ENCODE results near the gene NUCKS1.

The NUCKS1 gene

GRCh38 chr1:205719762-205720161 lies 30.2 kb downstream of the NUCKS1 start:
- H3K4me1 ChIP-seq (ENCODE audit: control insufficient read depth in 2 of 2, insufficient read depth in 1 of 2, low read depth in 1 of 2, low read length in 2 of 2) = peaks cover 0 to 2% of the 10 kb centered on the region in 2 donors
- H4K91ac ChIP-seq (ENCODE audit: low read depth, low read length, poor library complexity) = no peak overlapping the region
- no peak overlapping the region for H2BK120ac ChIP-seq (ENCODE audit: low read depth, low read length)
- H3K9ac ChIP-seq (ENCODE audit: low read depth, low read length, poor library complexity) = no peak overlapping the region
- no peak for DNase-seq (ENCODE audit: low spot score)
- H3K18ac ChIP-seq (ENCODE audit: low read length) = no peak overlapping the region
- no peak overlapping the region for H2BK15ac ChIP-seq (ENCODE audit: low read length)
- no peak overlapping the region for H3K4me3 ChIP-seq (ENCODE audit: low read length in 2 of 2)
- H3K14ac ChIP-seq (ENCODE audit: low read length) = no peak overlapping the region
- H2AFZ ChIP-seq (ENCODE audit: low read length) = no peak overlapping the region
- no peak overlapping the region for H3K23ac ChIP-seq (ENCODE audit: low read depth, low read length, poor library complexity)
- H4K8ac ChIP-seq (ENCODE audit: low read depth, low read length) = no peak overlapping the region
- no peaks in the 10 kb centered on the region for H3K9me3 ChIP-seq (replicated peaks in 1 of 2; ENCODE audit: control insufficient read depth in 2 of 2, insufficient read depth in 1 of 2, low read depth in 1 of 2, low read length in 2 of 2)
- H2BK5ac ChIP-seq (ENCODE audit: low read length) = no peak overlapping the region
- no peak overlapping the region for H2BK12ac ChIP-seq (ENCODE audit: low read length)
- H3K4ac ChIP-seq (ENCODE audit: low read length) = no peak overlapping the region
- H3K36me3 ChIP-seq (replicated peaks in 1 of 2; ENCODE audit: control insufficient read depth in 2 of 2, insufficient read depth in 2 of 2, low read length in 2 of 2) = peaks cover 28 to 99% of the 10 kb centered on the region in 2 donors
- no peaks in the 10 kb centered on the region for H3K79me1 ChIP-seq (ENCODE audit: low read depth, low read length)
- H3K27ac ChIP-seq (replicated peaks; ENCODE audit: low read length) = no peak overlapping the region
- no peaks in the 10 kb centered on the region for H3K27me3 ChIP-seq (ENCODE audit: control insufficient read depth in 3 of 3, insufficient read depth in 3 of 3, low read depth in 1 of 3, low read length in 3 of 3)
- no peak overlapping the region for H2AK5ac ChIP-seq (ENCODE audit: low read depth, low read length)
- H3K4me2 ChIP-seq (ENCODE audit: insufficient read depth, low read length, poor library complexity, severe bottlenecking) = no peak overlapping the region

- no peak for DNase-seq (ENCODE audit: low spot score)
- Histone ChIP-seq H3K27me3 (ENCODE audit: control insufficient read depth in 3 of 3, insufficient read depth in 3 of 3, low read depth in 1 of 3, low read length in 3 of 3) (no peaks in the 10 kb centered on the region), H3K18ac (ENCODE audit: low read length) (no peak overlapping the region), H4K8ac (ENCODE audit: low read depth, low read length) (no peak overlapping the region), H3K9ac (ENCODE audit: low read depth, low read length, poor library complexity) (no peak overlapping the region), H3K4me3 (ENCODE audit: low read length in 2 of 2) (no peak overlapping the region), H3K79me1 (ENCODE audit: low read depth, low read length) (no peaks in the 10 kb centered on the region), H2BK5ac (ENCODE audit: low read length) (no peak overlapping the region), H3K4me2 (ENCODE audit: insufficient read depth, low read length, poor library complexity, severe bottlenecking) (no peak overlapping the region), H2AK5ac (ENCODE audit: low read depth, low read length) (no peak overlapping the region), H3K14ac (ENCODE audit: low read length) (no peak overlapping the region), H3K23ac (ENCODE audit: low read depth, low read length, poor library complexity) (no peak overlapping the region), H3K36me3 (replicated peaks in 1 of 2; ENCODE audit: control insufficient read depth in 2 of 2, insufficient read depth in 2 of 2, low read length in 2 of 2) (peaks cover 28 to 99% of the 10 kb centered on the region in 2 donors), H2BK15ac (ENCODE audit: low read length) (no peak overlapping the region), H3K9me3 (replicated peaks in 1 of 2; ENCODE audit: control insufficient read depth in 2 of 2, insufficient read depth in 1 of 2, low read depth in 1 of 2, low read length in 2 of 2) (no peaks in the 10 kb centered on the region), H4K91ac (ENCODE audit: low read depth, low read length, poor library complexity) (no peak overlapping the region), H3K27ac (replicated peaks; ENCODE audit: low read length) (no peak overlapping the region), H2AFZ (ENCODE audit: low read length) (no peak overlapping the region), H3K4ac (ENCODE audit: low read length) (no peak overlapping the region), H3K4me1 (ENCODE audit: control insufficient read depth in 2 of 2, insufficient read depth in 1 of 2, low read depth in 1 of 2, low read length in 2 of 2) (peaks cover 2 to 4% of the 10 kb centered on the region in 2 donors), H2BK120ac (ENCODE audit: low read depth, low read length) (no peak overlapping the region), H2BK12ac (ENCODE audit: low read length) (no peak overlapping the region)
- no CpG with 5 or more reads among the region's 3 CpGs for WGBS, 2 donors (ENCODE audit: extremely low coverage in 2 of 2, insufficient read length in 2 of 2, insufficient replicate concordance in 1 of 2)
Observed at GRCh38 chr1:205719015-205719414, 31.0 kb downstream of the NUCKS1 start.

- H3K36me3 ChIP-seq (replicated peaks in 1 of 2; ENCODE audit: control insufficient read depth in 2 of 2, insufficient read depth in 2 of 2, low read length in 2 of 2) = peaks cover 25 to 91% of the 10 kb centered on the region in 2 donors
- WGBS, 2 donors (ENCODE audit: extremely low coverage in 2 of 2, insufficient read length in 2 of 2, insufficient replicate concordance in 1 of 2) = no CpG with 5 or more reads among the region's 7 CpGs
- no peak overlapping the region for H2BK5ac ChIP-seq (ENCODE audit: low read length)
Observed at GRCh38 chr1:205716371-205717132, 33.4 kb downstream of the NUCKS1 start.

GRCh38 chr1:205715628-205716027 lies 34.4 kb downstream of the NUCKS1 start:
- H2AK5ac ChIP-seq (ENCODE audit: low read depth, low read length) = no peak overlapping the region
- H3K36me3 ChIP-seq (replicated peaks in 1 of 2; ENCODE audit: control insufficient read depth in 2 of 2, insufficient read depth in 2 of 2, low read length in 2 of 2) = peaks cover 21 to 85% of the 10 kb centered on the region in 2 donors
- H3K4ac ChIP-seq (ENCODE audit: low read length) = no peak overlapping the region
- no peak overlapping the region for H2BK12ac ChIP-seq (ENCODE audit: low read length)
- no peaks in the 10 kb centered on the region for H3K79me1 ChIP-seq (ENCODE audit: low read depth, low read length)
- no peak overlapping the region for H4K91ac ChIP-seq (ENCODE audit: low read depth, low read length, poor library complexity)
- H3K9me3 ChIP-seq (replicated peaks in 1 of 2; ENCODE audit: control insufficient read depth in 2 of 2, insufficient read depth in 1 of 2, low read depth in 1 of 2, low read length in 2 of 2) = no peaks in the 10 kb centered on the region
- H3K9ac ChIP-seq (ENCODE audit: low read depth, low read length, poor library complexity) = no peak overlapping the region
- peaks cover 2 to 4% of the 10 kb centered on the region in 2 donors for H3K4me1 ChIP-seq (ENCODE audit: control insufficient read depth in 2 of 2, insufficient read depth in 1 of 2, low read depth in 1 of 2, low read length in 2 of 2)
- H3K27me3 ChIP-seq (ENCODE audit: control insufficient read depth in 3 of 3, insufficient read depth in 3 of 3, low read depth in 1 of 3, low read length in 3 of 3) = no peaks in the 10 kb centered on the region
- H3K18ac ChIP-seq (ENCODE audit: low read length) = no peak overlapping the region
- H2BK5ac ChIP-seq (ENCODE audit: low read length) = no peak overlapping the region
- no CpG with 5 or more reads among the region's 5 CpGs for WGBS, 2 donors (ENCODE audit: extremely low coverage in 2 of 2, insufficient read length in 2 of 2, insufficient replicate concordance in 1 of 2)
- H3K4me2 ChIP-seq (ENCODE audit: insufficient read depth, low read length, poor library complexity, severe bottlenecking) = no peak overlapping the region
- no peak overlapping the region for H2BK120ac ChIP-seq (ENCODE audit: low read depth, low read length)
- H2BK15ac ChIP-seq (ENCODE audit: low read length) = no peak overlapping the region
- peak overlapping the region; percentile 22 for H3K27ac ChIP-seq (replicated peaks; ENCODE audit: low read length)
- no peak overlapping the region for H3K23ac ChIP-seq (ENCODE audit: low read depth, low read length, poor library complexity)
- H3K14ac ChIP-seq (ENCODE audit: low read length) = no peak overlapping the region
- no peak overlapping the region for H2AFZ ChIP-seq (ENCODE audit: low read length)
- H3K4me3 ChIP-seq (ENCODE audit: low read length in 2 of 2) = no peak overlapping the region
- no peak overlapping the region for H4K8ac ChIP-seq (ENCODE audit: low read depth, low read length)
- no peak for DNase-seq (ENCODE audit: low spot score)

More at GRCh38 chr1:205716371-205717132, 33.4 kb downstream of the NUCKS1 start:
- Histone ChIP-seq H3K27me3 (ENCODE audit: control insufficient read depth in 3 of 3, insufficient read depth in 3 of 3, low read depth in 1 of 3, low read length in 3 of 3) (no peaks in the 10 kb centered on the region), H3K4ac (ENCODE audit: low read length) (no peak overlapping the region), H3K79me1 (ENCODE audit: low read depth, low read length) (no peaks in the 10 kb centered on the region), H3K4me3 (ENCODE audit: low read length in 2 of 2) (no peak overlapping the region), H2BK15ac (ENCODE audit: low read length) (no peak overlapping the region), H3K14ac (ENCODE audit: low read length) (no peak overlapping the region), H3K23ac (ENCODE audit: low read depth, low read length, poor library complexity) (no peak overlapping the region), H4K8ac (ENCODE audit: low read depth, low read length) (no peak overlapping the region), H2AFZ (ENCODE audit: low read length) (no peak overlapping the region), H3K4me1 (ENCODE audit: control insufficient read depth in 2 of 2, insufficient read depth in 1 of 2, low read depth in 1 of 2, low read length in 2 of 2) (peaks cover 2 to 4% of the 10 kb centered on the region in 2 donors), H3K27ac (replicated peaks; ENCODE audit: low read length) (no peak overlapping the region), H3K4me2 (ENCODE audit: insufficient read depth, low read length, poor library complexity, severe bottlenecking) (no peak overlapping the region), H2BK12ac (ENCODE audit: low read length) (no peak overlapping the region), H3K18ac (ENCODE audit: low read length) (no peak overlapping the region), H2BK120ac (ENCODE audit: low read depth, low read length) (no peak overlapping the region), H2AK5ac (ENCODE audit: low read depth, low read length) (no peak overlapping the region), H3K9me3 (replicated peaks in 1 of 2; ENCODE audit: control insufficient read depth in 2 of 2, insufficient read depth in 1 of 2, low read depth in 1 of 2, low read length in 2 of 2) (no peaks in the 10 kb centered on the region), H3K9ac (ENCODE audit: low read depth, low read length, poor library complexity) (no peak overlapping the region), H4K91ac (ENCODE audit: low read depth, low read length, poor library complexity) (no peak overlapping the region)
- no peak for DNase-seq (ENCODE audit: low spot score)
